Activated CD8-positive, alpha-beta memory T cell treated with anti-CD3 and anti-CD28 coated beads, Interleukin-2, amount 50 U/mL, for 4 hours (primary cell): ENCODE results near the gene RCSD1.
A peak's percentile ranks its signal among the peaks of the same experiment; 100 is the strongest.

Source experiments
- DNase-seq: peaks from one replicate; pipeline ENCODE4 v3.0.0-alpha.2; 2020

Gene RCSD1

DNA sequence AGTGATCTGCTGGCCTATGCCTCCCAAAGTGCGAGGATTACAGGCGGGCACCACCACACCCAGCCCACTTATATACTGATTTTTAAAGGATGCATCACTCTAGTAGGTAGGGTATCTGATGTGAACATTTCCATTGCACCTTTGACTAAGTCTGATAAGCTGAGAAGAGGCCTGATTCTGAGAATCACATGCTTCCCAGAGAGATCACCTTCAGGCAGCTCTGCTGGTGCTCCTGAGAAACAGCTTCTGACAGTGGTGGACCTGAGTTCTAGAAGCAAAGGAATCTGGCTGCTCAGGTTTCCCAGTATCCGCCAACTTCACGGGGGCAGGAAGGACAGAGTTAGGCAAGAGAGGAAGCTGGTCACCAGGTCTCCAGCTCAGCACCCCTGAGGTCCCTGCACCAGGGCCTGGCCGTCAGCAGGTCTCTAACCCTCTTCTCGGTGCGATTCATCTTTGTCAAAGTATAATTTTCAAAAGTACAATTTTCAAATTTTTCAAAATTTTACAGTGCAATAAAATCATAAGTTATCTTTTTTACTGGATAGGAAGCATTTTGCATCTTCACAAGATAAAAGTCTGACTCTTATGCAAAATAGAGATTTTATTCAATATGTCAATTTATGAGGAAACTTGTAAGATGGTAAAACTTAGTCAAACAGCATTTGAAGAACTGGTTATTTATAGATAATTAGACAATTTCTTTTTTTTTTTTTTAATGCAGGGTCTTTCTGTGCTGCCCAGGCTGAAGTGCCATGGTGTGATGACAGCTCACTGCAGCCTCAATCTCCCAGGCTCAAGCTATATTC lies 65.9 kb downstream of the RCSD1 start:
- DNase-seq = no peak

DNA sequence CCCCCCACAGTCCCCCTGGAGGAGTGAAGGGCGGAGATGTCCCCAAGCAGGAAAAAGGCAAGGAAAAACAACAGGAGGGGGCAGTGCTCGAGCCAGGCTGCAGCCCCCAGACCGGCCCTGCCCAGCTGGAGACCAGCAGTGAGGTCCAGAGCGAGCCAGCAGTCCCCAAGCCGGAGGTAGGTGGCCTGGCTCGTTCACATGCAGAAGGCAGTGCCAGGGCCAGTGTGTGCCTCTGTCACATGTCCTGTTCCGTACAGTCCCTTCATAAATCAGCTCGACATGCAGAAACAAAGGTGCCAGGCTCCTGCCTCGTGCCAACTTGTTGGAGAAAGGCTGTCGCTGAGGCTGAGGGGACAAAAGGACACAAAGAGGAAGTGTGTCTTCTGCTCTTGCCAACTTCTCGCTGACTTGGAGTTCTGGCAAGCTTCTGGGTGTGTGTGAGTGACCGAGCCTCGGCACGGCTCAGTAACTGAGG lies 67.7 kb downstream of the RCSD1 start:
- no peak for DNase-seq

DNA sequence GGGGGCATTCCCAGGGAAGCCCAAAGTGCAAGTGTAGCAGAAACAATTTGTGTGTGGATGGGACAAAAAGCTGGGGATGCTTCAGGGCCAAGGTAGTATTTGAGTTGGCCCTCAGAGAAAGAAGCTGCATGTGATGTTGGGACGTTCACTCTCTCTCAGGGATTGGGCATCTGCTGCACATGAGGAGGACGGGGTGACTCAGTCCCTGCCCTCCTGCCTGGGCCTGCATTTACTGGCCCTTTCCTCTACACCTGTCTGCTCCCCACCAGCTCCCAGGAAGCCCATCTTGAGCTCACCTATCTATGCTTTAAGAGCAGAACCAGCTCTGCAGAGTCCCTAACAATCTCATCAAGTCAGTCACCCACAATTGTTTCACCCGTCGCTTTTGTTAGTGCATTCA lies 68.3 kb downstream of the RCSD1 start:
- DNase-seq = no peak

DNA sequence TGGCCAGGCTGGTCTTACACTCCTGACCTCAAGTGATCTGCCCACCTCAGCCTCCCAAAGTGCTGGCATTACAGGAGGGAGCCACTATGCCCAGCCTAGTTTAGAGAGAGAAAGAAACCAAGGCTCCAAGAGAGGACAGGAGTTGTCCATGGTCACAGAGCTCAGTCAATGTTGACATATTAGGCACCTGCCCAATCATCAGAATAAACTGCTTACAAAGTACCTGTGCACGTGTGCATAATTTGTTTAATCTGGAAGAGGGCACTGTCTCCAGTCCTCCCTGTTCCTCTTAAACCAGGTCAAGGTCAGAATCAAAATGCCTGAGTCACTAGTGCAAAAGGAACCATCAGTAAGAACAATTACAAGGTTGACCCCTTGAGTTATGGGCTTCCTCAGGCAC lies 71.5 kb downstream of the RCSD1 start:
- DNase-seq = no peak

DNA sequence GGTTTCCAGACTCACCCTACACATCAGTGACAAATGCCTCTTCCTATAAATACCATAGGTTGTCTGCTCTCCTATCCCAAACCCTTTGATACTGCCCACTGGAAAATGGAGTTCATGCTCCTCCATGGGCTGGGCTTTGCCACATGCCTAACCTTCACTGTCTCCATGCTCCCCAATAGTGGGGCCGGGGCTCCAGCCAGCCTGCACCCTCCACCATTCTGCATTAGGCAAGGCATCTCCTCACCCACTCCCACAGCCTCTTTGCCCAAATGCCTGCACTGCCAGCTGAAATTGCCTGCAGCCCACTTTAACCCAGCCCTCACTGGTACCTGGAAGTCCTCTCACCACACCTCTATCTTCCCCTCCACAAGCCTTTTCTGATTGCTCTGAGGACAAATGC lies 73.5 kb downstream of the RCSD1 start:
- no peak for DNase-seq

DNA sequence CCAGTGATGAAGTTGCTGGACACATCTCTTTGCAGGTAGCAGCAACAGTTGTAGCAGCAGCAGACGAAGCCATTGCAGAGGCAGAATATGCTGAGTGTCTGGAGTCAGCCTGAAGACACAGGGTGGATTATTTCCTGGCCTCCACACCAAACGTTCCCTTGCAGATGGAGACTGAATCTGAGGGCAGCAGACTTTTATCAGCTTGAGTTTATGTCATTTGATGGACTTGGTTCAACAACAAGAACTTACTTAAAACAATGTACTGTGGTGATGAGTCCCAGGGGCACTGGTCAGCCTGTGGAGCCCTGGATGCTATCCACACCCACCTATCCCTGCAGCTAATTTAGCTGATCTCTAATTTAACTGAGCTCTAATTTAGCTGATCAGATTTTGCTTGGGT lies 74.7 kb downstream of the RCSD1 start:
- DNase-seq = no peak

DNA sequence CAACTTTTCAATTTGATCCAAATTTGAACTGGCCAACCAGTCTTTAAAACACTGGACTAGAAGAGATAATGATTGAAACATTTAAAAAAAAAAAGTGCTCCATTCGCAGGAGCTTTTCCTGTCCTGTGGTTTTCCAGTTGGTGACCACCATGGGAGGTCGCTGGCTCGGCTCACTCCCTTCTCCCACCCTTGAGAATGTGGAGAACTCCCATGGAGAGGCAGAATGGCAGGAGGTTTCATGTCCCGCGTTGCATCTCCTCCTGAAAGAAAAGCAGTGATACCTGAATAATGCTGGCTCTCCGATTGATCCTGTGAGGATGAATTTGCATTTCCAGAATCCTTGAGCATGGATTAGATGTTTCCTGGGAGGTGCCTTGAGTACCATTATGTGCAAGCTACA lies 75.2 kb downstream of the RCSD1 start:
- no peak for DNase-seq

DNA sequence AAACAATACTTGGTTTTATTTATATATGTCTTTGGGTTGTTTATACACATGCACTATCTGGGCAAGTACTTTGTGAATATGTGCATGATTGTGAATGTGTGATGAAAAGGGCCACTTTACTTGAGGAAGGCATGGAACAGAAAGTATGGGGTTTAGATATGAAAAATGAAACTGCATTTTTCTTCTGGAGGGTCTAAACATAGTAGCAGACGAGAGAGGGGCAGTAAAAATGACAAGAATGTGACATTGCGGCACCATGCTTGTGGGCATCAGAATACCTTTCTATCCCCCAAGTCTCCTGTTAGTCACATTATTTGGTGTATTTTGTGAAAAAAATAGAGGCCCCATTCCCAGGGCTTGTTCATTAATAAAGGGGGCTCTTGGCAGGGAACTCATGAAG lies 76.3 kb downstream of the RCSD1 start:
- no peak for DNase-seq

DNA sequence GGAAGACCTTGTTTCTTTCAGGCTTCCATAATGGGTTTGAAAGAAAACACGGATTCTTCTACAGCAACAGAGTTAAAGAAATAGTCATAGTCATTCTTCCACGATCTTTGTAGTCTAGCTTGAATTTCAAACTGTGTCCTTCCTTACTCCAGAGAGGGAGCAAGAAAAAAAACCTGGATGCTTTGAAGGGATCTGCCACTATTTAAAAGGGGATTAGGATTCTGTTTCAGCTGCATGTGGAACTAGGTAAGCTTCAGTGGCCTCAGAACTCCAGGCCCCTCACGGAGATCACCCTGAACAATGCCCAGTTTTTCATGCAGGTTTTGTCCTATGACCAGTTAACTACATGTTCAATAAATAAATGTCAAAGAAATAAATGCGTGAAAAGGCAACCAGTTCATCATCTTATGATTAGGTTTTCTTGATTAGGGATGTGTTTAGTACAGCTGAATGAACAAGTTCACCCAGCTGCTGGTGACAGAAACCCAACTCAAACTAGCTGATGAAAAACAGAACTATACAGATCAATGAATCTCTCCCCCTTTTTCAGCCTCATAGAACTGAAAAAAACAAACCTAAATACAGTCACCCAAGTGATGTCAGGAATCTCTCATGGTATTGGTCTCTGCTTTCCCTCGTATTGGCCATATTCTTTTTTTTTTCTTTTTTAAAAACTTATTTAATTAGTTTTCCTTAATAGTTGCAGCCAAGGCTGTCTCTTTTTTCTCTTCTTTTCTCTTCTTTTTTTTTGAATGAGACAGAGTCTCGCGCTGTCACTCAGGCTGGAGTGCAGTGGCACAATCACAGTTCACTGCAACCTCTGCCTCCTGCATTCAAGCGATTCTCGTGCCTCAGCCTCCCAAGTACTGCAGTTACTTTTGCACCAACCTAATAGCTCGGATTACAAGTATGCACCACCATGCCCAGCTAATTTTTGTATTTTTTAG lies 77.2 kb downstream of the RCSD1 start:
- DNase-seq = no peak

DNA sequence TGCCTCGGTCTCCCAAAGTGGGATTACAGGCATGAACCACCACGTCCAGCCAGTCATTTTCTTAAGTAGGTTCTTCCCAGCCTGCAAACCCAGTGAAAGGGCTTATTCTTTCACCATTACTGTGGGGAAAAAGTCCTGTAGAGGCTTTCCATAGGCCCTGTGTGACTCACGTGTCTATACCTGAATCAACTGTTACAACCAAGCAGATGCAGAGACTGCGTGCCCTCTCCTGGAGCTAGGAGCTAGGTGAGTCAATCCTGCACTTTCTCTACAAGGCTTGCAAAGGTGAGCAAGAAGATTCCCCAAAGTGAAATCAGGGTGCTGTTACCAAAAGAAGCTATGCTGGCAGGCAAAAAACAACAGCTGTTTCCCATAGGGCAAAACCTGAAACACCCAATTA lies 77.9 kb downstream of the RCSD1 start:
- no peak for DNase-seq

DNA sequence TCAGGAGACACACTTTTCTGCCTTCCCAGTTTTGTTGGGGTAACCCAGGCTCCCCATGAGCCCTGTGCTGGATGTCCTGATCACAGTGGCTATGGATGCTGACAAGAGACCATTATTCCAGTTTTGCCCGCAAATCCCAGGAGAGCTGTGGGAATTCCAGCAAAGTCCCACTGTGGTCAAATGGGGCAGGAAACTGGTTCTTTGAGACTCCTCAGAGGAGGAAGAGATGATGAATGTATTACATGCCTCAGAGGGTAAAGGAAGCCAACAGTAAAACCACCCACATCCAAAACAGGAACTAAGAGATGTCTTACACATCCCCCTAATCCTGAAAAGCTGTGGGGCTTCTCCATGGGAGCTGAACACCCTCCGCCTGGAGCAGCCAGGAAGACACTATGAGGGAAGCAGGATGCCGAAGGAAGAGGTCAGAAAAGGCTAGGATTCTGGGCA lies 78.9 kb downstream of the RCSD1 start:
- no peak for DNase-seq

DNA sequence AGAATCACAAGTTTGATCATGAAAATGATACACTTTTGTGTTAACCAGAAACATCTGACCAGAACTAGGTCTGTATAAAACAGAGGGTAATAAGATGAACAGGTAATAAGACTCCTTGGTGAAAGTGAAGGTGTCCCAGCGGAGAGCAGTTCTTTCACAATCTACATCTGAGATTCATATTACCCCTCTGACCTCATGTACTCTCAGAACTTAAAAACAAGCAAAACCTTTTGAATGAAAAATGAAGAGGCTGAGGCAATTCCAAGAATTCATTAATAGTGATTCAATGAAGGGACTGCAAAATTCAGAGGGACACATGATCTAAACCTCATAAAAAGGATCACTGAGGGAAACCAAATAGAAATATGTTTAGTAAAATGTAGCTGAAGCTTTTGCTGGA lies 80.8 kb downstream of the RCSD1 start:
- no peak for DNase-seq

DNA sequence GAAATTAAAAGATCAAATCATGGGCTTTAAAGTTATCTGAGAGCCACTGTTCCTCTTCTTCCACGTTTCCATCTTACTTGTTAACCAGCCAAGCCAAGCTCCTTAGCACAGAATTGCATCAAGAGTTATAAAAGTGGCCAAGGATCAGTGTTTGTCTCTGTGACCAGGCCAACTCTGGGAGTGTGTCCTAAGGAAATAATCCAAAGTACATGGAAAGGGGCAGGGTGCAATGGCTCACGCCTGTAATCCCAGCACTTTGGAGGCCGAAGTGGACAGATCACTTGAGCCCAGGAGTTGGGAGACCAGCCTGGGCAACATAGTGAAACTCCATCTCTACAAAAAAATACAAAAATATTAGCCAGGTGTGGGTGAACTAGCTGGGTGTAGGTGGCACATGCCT lies 81.8 kb downstream of the RCSD1 start:
- DNase-seq = no peak

DNA sequence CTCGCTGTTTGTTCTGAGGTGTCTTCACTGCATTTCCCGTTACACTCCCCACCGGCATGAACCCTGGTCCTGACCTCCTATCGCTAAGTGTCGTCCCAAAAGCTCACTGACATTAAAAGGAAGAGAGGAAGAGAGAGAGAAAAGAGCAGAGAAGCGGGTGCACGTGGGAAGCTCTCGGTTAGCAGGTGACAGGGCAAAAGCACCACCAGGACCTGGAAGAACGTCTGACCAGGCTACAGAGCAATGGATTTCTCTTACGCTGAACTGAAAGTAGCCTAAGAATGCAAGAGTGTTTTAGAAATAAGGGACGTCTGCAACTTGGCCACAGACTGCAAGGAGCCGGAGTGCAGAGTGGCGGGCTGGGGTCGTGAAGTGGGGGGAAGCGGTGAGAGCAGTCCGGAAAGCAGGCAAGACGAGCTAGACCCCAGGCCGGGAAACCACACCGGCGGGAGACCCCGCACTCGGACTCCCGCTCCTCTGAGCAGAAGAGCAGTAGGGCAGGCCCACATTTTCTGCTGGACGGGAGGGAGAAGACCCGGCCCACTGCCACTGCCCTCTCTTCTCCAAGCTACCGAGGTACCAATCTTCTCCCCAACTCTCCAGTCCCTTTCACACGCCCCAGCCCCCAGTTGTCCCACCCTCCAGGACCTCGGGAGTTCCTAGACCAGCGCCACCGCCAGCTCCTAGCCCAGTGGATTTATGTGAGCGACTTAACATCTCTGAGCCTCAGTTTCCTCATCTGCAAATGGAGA lies 83.5 kb downstream of the RCSD1 start:
- peak; percentile 20 for DNase-seq

DNA sequence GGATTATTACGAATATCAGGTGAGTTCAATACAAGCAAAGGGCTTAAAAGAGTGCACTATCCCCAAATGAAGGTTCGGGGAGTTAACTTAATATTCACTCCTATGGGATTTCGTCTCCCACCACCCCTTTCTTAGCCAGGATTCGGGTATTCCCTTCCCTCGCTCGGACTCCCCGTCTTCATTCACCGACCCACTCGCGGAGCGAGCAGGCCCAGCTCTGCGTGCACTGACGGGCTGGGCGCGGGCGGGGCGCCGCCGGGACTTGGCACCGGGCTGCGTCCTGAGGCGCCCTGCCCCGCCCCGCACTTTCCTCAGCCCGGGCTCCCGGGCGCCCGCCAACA lies 84.0 kb downstream of the RCSD1 start:
- no peak for DNase-seq

DNA sequence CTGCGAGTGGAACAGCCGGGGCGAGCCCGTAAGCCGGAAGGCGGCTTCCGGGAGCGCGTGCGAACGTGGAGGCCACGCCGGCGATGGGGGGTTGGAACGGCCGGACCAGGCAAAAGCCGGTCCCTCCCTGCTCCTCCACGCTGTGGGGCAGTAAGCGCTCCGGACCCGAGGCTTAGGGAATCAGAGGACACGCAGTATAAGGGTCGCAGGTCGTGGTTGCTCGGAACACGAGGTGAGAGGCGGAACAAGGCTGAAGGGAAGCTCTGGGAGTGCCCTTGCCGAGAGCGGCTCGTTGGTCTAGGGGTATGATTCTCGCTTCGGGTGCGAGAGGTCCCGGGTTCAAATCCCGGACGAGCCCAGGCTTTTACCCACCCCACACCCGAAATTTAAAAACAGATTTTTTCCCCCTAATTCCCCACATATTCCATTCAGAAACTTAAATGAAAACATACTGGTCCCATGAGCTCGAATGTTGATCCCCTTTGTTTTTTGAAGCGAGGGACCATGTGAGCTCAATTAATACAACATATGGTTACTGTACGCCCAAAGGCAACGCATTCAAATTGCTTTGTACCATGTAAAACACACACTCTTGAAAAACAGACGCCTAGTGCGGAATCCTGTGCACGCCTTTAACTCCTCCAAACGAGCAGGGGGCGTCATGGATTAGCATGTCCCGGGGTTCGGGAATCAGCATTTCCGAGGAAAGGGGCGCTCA lies 84.6 kb downstream of the RCSD1 start:
- peak; percentile 88 for DNase-seq

DNA sequence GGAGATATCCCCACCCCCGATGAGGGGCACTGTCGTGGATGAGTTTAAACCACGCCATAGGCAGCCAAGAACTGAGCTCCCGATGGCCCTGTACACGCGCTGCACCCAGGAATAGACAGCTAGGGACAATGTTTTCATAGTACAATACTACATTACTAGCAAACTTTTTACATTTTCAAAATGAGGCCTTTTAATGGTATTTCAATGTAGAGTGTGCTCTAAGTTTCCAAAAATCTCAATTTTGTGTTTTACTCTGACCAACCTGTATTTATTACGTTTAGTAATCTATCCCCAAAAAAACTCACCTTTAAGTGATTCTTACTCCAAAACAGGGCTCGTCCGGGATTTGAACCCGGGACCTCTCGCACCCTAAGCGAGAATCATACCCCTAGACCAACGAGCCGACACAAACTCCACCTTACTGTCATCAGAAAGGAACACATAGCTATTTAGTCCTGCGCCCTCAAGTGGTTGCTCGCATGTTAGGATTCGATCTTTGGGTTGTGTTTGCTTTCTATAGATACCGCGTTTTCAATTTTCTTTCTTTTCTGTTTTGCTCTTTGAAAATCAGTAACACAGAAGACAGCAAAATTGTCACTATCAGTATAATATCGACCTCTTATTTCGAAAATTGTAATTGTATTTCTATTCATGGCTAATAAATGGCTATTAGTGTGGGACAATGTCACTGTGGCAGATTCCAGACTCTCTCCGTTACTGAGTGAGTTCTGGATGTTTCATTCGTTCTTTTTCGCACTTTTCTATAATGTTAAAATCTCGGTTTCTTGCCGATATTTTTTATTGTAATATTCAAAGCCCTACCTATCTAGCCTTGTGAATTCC lies 85.3 kb downstream of the RCSD1 start:
- peak; percentile 83 for DNase-seq

DNA sequence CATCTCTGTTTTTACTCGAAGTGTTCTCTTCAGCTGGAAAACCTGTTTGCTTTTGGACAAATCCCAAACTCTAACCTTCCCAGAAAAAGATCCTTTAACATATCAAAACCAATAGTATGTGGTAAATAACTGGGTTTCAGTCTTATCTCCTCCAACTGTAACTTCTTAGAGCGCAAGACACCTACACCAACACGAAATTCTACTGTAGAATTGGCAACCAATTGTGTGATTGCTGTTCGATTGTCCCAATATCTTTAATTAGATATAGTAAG lies 85.9 kb downstream of the RCSD1 start:
- no peak for DNase-seq

DNA sequence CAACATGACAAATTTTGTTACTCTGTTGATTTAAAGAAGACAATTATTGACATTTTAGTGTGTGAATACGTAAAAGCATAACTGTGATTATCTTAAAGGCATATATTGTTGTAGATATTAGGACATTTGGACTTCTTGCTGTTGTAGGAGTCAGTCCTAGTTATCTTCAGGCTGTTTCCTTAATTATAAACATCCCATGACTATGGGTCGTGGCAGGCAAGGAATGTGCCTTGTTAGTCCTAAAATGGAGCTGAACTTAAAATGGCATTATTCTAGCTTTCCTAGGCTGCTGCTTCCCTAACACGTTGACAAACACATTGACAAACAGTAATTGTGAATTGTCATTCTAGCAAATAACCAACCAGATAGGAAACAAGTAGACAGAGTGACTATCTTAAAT lies 87.3 kb downstream of the RCSD1 start:
- no peak for DNase-seq

DNA sequence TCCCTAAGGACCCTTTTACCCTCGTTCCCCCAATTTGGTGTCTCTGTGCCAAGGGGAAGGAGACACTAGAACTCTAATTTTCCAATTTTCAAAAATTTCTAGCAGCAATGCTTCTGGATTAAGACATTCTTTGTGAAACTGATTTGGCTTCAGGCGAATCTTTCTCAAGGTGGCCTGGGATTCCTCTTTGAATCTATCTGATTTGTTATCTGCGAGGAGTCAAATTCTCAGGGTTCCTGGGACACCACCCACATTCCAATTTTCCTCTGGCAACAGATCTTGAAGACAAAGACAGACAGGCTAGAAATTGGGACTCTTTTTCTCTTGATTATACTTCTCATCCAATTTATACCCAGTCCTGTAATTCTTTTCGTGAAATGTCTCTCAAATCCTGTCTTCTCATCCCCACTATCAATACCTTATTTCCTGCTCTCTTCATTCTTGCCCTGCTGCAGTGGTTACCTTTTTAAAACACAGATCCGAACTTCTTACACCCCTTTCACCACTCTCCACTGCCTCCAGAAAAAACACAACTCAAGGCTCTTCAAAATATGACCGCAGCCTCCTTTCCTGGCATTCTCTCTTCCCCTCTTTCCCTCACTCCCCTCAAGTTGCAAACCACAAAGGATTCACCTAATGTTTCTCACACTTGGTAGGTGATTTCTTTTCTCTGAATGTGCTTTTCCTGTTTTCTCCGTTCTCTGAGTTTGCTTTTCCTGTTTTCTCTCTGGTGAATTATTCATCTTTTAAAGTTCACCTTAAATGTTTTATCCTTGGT lies 89.1 kb downstream of the RCSD1 start:
- DNase-seq = no peak
